Kidney (tissue), 22 donors: Measurements from ENCODE around the gene LTA4H. TPM values are rescaled to one million over a fixed set of nuclear protein-coding genes. Genes with fewer than 3 reads are reported as not detected.

Experiments
- DNase-seq, 5 donors: peaks; one replicate each; pipeline ENCODE4 v3.0.0-alpha.2; 2013 to 2020
- FAIRE-seq: peaks from 2 replicates; lab custom pipeline; 2012; peaks lifted over from hg19 to GRCh38; lab: Jason Lieb, UNC
- H3K27ac ChIP-seq, 2 donors: one replicate each; pipeline ENCODE4 v1.7.0; 2013; ENCODE audit warnings: low read depth in 2 of 2, low read length in 2 of 2, inconsistent platforms in 1 of 2
- H3K27me3 ChIP-seq: one replicate; pipeline ENCODE4 v1.7.1; 2013; ENCODE audit warnings: low read length, inconsistent platforms; ENCODE audit not compliant: control insufficient read depth, insufficient read depth
- H3K36me3 ChIP-seq, 3 donors: one replicate each; pipeline versions ENCODE4 v1.7.0 to v1.7.1; 2013; ENCODE audit warnings: low read length in 3 of 3, control low read depth in 1 of 3, inconsistent platforms in 1 of 3; ENCODE audit not compliant: insufficient read depth in 3 of 3, control insufficient read depth in 2 of 3
- H3K4me1 ChIP-seq, 3 donors: one replicate each; pipeline versions ENCODE4 v1.7.0 to v1.7.1; 2013; ENCODE audit warnings: low read length in 3 of 3, inconsistent platforms in 1 of 3, low read depth in 1 of 3; ENCODE audit not compliant: control insufficient read depth in 2 of 3, insufficient read depth in 2 of 3
- H3K4me3 ChIP-seq, 3 donors: one replicate each; pipeline versions ENCODE4 v1.7.0 to v1.8.1; 2013; ENCODE audit warnings: low read length in 3 of 3, control low read depth in 1 of 3, inconsistent platforms in 1 of 3
- H3K9ac ChIP-seq, 3 donors: one replicate each; pipeline versions ENCODE4 v1.7.0 to v1.7.1; 2013; ENCODE audit warnings: low read length in 3 of 3, control low read depth in 1 of 3, inconsistent platforms in 1 of 3
- H3K9me3 ChIP-seq, 3 donors: one replicate each; pipeline versions ENCODE4 v1.7.0 to v1.7.1; 2013; ENCODE audit warnings: low read length in 3 of 3, control low read depth in 1 of 3, inconsistent platforms in 1 of 3; ENCODE audit not compliant: control insufficient read depth in 2 of 3, insufficient read depth in 1 of 3
- CTCF ChIP-seq: IDR thresholded peaks from 3 replicates; pipeline ENCODE4 v1.5.1; 2012; ENCODE audit warnings: mild to moderate bottlenecking, moderate library complexity, borderline replicate concordance; ENCODE audit not compliant: insufficient read depth; ENCODE audit errors: extremely low read depth
- intact Hi-C: fragments of 100-400 bp; cut with DNase I; formaldehyde crosslinking; loops from one replicate; pipeline ENCODE4 v1.11.1; 2022
- long read RNA-seq, 10 donors: library from polyadenylated mRNA in 1 of 10; unstranded in 1 of 10; transcript quantifications; one replicate each; pipeline ENCODE4 v2.0.0 and lab custom pipeline, GENCODE V29; 2021 to 2026
- polyA plus RNA-seq: library from polyadenylated mRNA; stranded (reverse); fragments of 350-450 nt; fragmentation: Illumina TruSeq; extraction: RNeasy Lipid Tissue Mini Kit (QIAGEN cat#74804); gene quantifications from one replicate; pipeline ENCODE4 v1.2.3, GENCODE V29; 2014; ENCODE audit warnings: low read depth, low replicate concordance; ENCODE audit not compliant: insufficient read depth
- total RNA-seq: library from RNA; stranded (reverse); fragmentation: NEBNext Ultra II Directional; extraction: Animal tissue kit (Norgen Biotek cat#: 25700); gene quantifications from one replicate; pipeline ENCODE4 v1.2.1, GENCODE V29; 2021
- donor health status: control.
- donor health status: control.
- donor health status: control.
- donor health status: control.
- donor health status: control.
- donor health status: DM: yes; HTN: yes; CAD: no.
- donor health status: Normal renal cell carcinoma (clear cell type).

LTA4H gene
- 56.5 TPM for total RNA-seq
- 57.4 TPM for polyA plus RNA-seq
- long read RNA-seq, donor 1, transcript LTA4H-201 (19 exons, 2,139 nt) = major isoform, 11 of 17 reads
- long read RNA-seq, donor 1, partial matches to known transcripts = 6 of 17 reads
- long read RNA-seq, donor 1, other reads (novel, unspliced or antisense) = 0 of 17 reads
- long read RNA-seq, donor 2, transcript LTA4H-201 (19 exons, 2,139 nt) = major isoform, 18 of 24 reads
- long read RNA-seq, donor 2, partial matches to known transcripts = 6 of 24 reads
- long read RNA-seq, donor 2, other reads (novel, unspliced or antisense) = 0 of 24 reads
- long read RNA-seq, donor 3, transcript LTA4H-201 (19 exons, 2,139 nt) = major isoform, 20 of 33 reads
- long read RNA-seq, donor 3, partial matches to known transcripts = 8 of 33 reads
- long read RNA-seq, donor 3, other reads (novel, unspliced or antisense) = 5 of 33 reads
- long read RNA-seq, donor 4, transcript LTA4H-201 (19 exons, 2,139 nt) = major isoform, 12 of 18 reads
- long read RNA-seq, donor 4, partial matches to known transcripts = 0 of 18 reads
- long read RNA-seq, donor 4, other reads (novel, unspliced or antisense) = 6 of 18 reads
- long read RNA-seq, donor 5, partial matches to known transcripts = 0 of 2 reads
- long read RNA-seq, donor 5, other reads (novel, unspliced or antisense) = 0 of 2 reads
- long read RNA-seq, donor 6, transcript LTA4H-201 (19 exons, 2,139 nt) = major isoform, 24 of 64 reads
- long read RNA-seq, donor 6, partial matches to known transcripts = 29 of 64 reads
- long read RNA-seq, donor 6, other reads (novel, unspliced or antisense) = 11 of 64 reads
- long read RNA-seq, donor 7, transcript LTA4H-201 (19 exons, 2,139 nt) = major isoform, 35 of 55 reads
- long read RNA-seq, donor 7, partial matches to known transcripts = 7 of 55 reads
- long read RNA-seq, donor 7, other reads (novel, unspliced or antisense) = 13 of 55 reads
- long read RNA-seq, donor 8, transcript LTA4H-201 (19 exons, 2,139 nt) = major isoform, 9 of 9 reads
- long read RNA-seq, donor 8, partial matches to known transcripts = 0 of 9 reads
- long read RNA-seq, donor 8, other reads (novel, unspliced or antisense) = 0 of 9 reads
- long read RNA-seq, donor 9, transcript LTA4H-201 (19 exons, 2,139 nt) = major isoform, 6 of 6 reads
- long read RNA-seq, donor 9, partial matches to known transcripts = 0 of 6 reads
- long read RNA-seq, donor 9, other reads (novel, unspliced or antisense) = 0 of 6 reads
- long read RNA-seq, donor 10, partial matches to known transcripts = 17 of 25 reads
- long read RNA-seq, donor 10, other reads (novel, unspliced or antisense) = 6 of 25 reads

GRCh38 chr12:96035283-96036236, at the start of gene LTA4H:
Gene LTA4H (minus strand): TSS chr12:96035587. CDS start chr12:96035519, 68 bp downstream.
- peaks cover 4 to 10% (median 6%) of the 10 kb centered on the region in 3 donors for H3K4me1 ChIP-seq
- peak within 1 kb of the TSS; percentile 99 to 100 (median 100) for H3K4me3 ChIP-seq
- no peaks in the 10 kb centered on the region for H3K9me3 ChIP-seq
- FAIRE-seq (peak; percentile 73), DNase-seq (peak; percentile 98 to 100 (median 98))
- no peak for TF ChIP-seq CTCF
- H3K27ac ChIP-seq = peak within 1 kb of the TSS; percentile 85 to 90
- no peaks in the 10 kb centered on the region for H3K36me3 ChIP-seq
- no peaks in the 10 kb centered on the region for H3K27me3 ChIP-seq
- intact Hi-C loops = no loop called here
- H3K9ac ChIP-seq = peak within 1 kb of the TSS; percentile 88 to 100 (median 93)

- Histone ChIP-seq H3K9me3 (no peaks in the 10 kb centered on the region), H3K27ac (no peak overlapping the region), H3K36me3 (no peaks in the 10 kb centered on the region), H3K9ac (no peak overlapping the region), H3K4me1 (no peaks in the 10 kb centered on the region), H3K27me3 (no peaks in the 10 kb centered on the region), H3K4me3 (no peak overlapping the region)
- DNase-seq (no peak), FAIRE-seq (no peak)
- TF ChIP-seq CTCF = no peak
- intact Hi-C loops = no loop called here
Measured at GRCh38 chr12:96084624-96085023, 49.2 kb upstream of the LTA4H start.
